GM19452 (cell line): Measurements from ENCODE around the gene SRL.
"Not testable (repeated sequence)": the region's sequence is repeated elsewhere in the genome, so short reads cannot be mapped to it uniquely, and the experiment has no call there.

Experiments used
- ATAC-seq: cut with Tn5 transposase; IDR thresholded peaks from one replicate; pipeline ENCODE4 v1.9.1; 2021; ENCODE audit not compliant: unreplicated experiment

SRL gene

DNA sequence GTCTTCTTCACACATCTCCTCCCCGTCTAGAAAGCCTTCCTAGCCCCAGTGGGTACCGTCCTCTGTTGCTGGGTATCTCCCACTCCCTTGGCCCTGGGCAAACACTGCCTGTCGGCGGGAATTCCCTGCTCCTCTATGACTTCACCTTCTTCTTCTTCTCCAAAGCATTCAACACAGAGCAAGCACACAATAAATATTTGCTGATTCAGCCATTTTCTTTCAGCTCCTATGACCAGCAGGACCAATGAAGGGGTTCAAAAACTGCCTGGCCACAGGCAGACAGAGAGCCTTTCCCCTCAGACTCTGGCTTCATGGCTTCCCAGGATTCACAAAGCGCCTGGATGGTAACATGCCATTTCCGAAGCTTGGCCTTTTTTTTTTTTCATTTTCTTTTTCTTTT is 72.5 kb downstream of the SRL start:
- ATAC-seq = no peak

DNA sequence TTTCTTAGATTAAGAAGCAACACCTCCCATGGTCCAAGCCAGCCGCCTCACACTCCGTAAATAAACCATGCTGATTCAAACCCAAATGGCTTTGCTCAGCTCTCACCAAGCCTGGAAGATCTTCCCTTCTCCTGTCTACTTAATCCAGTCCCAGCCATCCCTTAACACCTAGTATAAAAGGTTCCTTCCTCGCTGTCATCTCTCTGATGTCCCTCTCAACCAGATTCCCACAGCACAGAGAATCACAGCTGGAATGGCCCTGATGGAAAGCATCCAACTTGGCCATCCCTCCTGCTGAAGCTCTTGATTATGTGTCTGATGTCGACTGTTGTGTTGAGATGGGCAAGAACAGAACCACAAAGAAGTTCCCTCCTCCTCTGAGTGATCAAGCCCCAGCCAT is 75.1 kb downstream of the SRL start:
- ATAC-seq = no peak

DNA sequence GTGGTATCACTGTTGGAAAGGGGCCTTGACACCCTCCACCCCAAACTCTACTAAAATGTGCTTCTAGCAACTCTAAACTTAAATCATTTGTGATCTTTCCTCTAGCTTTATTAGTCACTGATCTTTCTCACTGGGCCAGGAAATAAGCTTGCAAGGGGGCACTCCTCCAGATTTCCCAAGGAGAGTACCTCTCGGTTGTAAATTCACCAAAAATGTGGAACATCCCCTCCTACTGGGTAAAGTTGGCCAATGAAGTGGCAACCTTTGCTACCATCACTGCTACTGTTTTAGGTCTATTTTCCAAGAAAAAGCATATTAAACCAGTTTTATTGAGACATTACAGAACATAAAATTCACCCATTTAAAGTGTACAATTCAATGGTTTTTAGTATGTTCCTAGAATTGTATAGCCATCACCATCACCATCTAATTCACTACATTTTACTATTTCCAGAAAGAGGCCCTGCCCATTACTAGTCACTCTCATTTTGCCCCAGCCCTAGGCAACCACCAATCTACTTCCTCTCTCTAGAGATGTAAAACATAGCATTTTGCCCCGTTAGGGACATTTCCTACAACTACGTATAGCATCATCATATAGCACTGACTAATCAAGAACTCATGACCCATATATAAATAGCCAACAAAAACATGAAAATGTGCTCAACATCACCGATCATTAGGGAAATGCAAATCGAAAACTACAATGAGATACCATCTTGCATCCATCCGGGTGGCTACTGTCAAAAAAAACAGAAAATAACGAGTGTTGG is 81.0 kb downstream of the SRL start:
- ATAC-seq = no peak

DNA sequence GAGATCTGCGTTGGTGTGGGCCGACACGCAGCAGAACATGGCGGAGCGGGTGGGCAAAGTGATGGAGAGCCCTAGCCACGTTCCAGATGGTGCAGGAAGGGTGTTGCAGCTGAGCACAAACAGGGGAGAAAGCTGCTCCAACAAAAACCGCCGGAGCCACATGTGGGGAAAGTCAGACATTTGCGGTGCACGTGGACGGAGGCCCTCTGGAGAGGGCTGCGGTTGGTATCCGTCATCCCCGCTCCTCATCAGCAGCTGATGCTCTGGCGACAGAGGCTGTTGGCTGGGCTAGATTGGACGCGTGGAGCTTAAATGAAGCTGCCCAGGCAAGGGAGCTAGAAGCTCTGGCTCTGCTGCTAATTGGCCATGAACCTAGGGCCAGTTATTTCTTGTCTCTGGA is 82.2 kb downstream of the SRL start:
- ATAC-seq = no peak

DNA sequence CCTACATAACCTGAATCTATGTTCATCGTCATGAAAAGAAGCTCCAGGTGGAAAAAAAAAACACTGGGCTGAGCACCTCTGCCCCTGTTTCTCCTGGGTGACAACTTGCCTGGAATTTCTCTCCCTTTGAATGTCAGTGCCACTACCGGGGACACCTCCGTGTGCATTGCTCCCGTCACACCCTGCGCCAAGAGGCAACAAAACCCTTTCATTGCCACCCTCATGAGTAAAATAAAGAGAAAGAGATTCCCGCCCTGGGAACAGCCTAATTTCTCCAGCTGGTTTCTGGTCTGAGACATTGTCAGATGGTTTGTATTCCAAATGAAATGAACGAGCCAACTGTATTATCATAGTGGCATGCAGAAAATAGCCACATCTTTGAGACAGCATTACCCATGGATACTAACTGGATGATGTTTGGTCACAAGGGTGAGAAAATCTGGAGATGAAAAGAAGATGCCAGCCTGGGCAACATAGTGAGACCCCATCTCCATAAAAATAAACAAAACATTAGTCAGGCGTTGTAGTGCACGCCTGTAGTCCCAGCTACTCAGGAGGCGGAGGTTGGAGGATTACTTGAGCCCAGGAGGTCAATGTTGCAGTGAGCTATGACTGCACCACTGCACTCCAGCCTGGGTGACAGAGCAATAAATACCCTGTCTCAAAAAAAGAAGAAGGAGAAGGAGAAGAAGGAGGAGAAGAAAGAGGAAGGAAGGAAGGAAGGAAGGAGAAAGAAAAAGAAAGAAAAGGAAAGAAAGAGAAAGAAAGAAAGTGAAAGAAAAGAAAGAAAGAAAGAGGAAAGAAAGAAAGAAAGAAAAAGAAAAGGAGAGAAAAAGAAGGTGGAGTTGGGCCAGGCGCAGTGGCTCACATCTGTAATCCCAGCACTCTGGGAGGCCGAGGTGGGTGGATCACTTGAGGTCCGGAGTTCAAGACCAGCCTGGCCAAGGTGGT is 83.5 kb downstream of the SRL start:
- no peak for ATAC-seq

DNA sequence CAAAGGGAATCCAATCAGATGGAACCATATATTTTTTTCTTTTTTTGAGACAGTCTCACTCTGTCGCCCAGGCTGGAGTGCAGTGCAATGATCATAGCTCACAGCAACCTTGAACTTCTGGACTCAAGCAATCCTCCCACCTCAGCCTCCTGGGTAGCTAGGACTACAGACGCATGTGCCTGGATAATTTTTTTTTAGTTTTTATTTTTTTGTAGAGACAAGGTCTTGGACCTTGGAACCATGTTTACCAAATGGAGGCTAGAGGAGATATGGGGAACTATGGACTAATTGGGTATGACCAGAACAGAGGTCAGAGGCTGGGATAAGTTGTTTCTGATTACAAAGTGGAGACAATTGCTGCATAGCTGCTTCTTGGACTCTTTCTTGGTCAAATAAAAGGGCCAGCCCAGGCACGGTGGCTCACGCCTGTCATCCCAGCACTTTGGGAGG is 84.5 kb downstream of the SRL start:
- ATAC-seq = no peak

DNA sequence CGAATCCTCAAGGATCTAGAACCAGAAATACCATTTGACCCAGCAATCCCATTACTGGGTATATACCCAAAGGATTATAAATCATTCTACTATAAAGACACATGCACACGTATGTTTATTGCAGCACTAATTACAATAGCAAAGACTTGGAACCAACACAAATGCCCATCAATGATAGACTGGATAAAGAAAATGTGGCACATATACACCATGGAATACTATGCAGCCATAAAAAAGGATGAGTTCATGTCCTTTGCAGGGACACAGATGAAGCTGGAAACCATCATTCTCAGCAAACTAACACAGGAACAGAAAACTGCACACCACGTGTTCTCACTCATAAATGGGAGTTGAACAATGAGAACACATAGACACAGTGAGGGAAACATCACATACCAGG is 85.4 kb downstream of the SRL start:
- not testable (repeated sequence) for ATAC-seq

DNA sequence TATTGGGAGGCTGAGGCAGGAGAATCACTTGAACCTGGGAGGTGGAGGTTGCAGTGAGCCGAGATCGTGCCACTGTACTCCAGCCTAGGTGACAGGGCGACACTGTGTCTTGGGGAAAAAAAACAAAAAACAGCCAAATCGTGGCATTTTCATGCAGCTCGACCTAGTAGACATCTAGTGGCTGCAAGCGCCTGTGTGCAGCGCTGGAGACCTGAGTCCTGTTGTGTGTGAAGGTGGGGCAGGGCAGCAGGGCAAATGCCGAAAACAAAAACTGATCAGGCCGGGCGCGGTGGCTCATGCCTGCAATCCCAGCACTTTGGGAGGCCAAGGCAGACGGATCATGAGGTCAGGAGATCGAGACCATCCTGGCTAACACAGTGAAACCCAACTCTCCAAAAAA is 88.5 kb downstream of the SRL start:
- not testable (repeated sequence) for ATAC-seq

DNA sequence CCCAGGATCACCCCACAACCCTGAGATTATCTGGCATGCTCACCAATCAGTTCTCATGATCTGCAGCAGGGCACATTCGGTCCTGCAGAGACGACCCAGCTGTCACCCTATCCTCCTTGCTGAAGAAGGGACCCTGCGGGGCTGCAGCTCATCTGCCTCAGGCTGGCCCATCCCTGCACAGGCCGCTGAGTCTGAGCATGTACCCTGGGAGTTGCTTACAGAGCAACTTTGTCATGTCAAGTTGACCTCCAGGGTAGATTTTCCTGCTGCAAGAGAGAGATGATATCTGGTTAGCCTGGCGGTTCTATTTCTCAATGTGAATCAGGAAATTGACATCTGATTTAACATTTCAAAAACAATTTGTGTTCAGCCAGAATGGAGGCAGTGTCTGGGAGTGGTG is 89.6 kb downstream of the SRL start:
- no peak for ATAC-seq

DNA sequence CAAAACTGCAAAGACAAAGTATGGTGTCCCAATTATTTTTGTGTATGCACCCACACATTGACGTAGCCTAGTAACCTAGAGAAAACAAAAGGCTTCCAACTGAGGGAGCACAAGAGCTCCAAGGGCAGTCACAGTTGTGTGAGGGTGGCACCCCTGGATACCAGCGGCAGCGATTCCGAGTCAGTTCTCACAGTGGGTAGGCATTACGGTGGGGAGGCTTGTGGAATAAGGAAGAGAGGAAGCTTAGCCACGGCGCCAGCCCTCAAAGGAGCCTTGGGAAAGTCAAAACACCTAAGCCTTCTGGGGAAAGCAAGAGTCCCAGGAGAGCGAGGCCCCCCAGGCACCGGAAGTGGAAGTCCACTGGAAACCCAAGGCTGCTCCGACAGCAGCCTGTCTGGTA is 94.6 kb downstream of the SRL start:
- no peak for ATAC-seq

DNA sequence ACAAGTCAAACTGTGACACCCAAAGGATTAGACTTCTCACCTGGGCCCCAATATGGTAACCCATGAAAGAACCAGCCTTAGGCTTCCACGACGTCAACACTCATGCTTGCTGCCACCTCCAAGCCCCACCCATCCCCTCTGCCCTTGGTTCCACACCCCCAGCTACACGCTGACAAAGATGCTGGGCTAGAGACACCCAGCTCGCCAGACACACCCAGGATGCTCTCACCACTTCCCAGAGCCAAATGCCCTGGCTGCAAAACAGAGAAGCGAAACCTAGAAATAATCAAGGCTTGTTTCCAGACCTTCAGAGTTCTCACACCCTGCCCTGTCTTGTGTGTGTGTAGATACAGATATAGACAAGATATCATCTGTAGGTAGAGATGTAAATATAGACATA is 99.6 kb downstream of the SRL start:
- no peak for ATAC-seq

DNA sequence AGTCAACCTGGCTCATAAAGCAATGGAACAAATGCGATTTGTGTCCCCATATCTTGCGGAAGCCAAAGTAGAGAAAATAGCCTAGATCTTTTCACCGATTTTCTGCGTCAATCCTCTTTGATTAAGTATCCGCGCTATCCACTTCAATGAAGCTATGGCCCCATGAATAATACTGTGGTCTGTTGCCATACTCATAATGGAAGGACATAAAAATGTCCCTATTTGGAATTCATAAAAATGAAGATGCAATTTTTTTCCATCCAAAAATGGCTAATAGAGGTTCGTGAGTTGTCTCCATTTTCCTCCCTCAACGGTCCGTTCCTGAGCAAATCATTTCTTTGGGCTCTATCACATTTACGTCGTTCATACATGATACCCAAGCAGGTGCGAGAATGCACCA is 100.3 kb downstream of the SRL start:
- ATAC-seq = no peak

DNA sequence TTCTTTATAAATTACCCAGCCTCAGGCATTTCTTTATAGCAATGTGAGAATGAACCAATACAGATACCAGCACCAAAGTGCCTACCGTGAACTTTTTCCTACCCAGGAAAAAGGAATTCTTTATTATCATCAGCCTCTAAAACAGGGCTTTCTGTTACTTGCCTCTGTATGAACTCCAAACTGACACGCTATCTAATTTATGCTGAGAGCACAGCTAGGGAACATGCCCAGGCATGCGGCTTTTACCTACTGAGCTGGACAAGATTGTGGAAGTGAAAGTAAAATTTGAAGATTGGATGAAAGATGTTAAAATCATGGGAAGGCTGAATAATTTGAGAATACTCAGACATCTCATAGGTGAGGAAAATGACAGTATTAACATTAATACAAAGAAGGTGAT is 101.2 kb downstream of the SRL start:
- no peak for ATAC-seq

DNA sequence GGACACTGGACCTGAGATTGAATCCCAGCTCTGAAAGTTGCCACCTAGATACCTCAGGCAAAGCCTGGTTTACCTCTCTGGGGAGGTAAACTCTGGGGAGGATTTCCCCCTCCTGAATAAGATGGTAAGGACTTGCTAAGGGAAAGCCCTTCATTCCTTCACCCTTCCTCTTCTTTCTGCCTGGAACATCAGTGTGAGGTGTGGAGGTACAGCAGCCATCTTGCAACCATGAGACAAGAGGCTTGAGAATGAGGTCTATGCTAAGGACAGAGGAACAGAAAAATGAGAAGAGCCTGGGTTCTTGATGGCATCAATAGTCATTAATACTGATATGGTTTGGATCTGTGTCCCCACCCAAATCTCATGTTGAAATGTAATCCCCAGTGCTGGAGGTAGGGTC is 101.9 kb downstream of the SRL start:
- ATAC-seq = no peak
